Adrenal gland (tissue), 5 donors: Measurements from ENCODE around the gene CYB561.

Experiments used
- CTCF ChIP-seq, 6 experiments: fragments of 450-650 bp in 4 of 6; fragments of 200-600 bp in 2 of 6; sonication (generic) in 1 of 6; IDR thresholded peaks; 1 replicate in 5 of 6; 2 replicates in 1 of 6; pipeline versions ENCODE4 v1.5.1 to v1.8.0; 2016 to 2021; ENCODE audit warnings: antibody characterized with exemption in 6 of 6, mild to moderate bottlenecking in 2 of 6, moderate library complexity in 1 of 6
- POLR2A ChIP-seq, 2 donors: fragments of 450-650 bp; IDR thresholded peaks; one replicate each; pipeline ENCODE4 v1.6.1; 2017; ENCODE audit warnings: antibody characterized with exemption in 2 of 2, mild to moderate bottlenecking in 2 of 2, moderate library complexity in 1 of 2
- donor health status: DM: no; HTN: no; CAD: no.

- TF ChIP-seq CTCF (IDR thresholded peaks at IDR 0.05) (no peak), POLR2A (IDR thresholded peaks at IDR 0.05) (no peak)
These were observed 47.4 kb downstream of the CYB561 start for GRCh38 chr17:63398680-63399079.
